ENCODE data around the gene NADK2.

The NADK2 gene

GRCh38 chr5:36222620-36223019, 19.1 kb downstream of the NADK2 start:
- no peaks in the 10 kb centered on the region for H3K27me3 ChIP-seq (ENCODE audit: insufficient read depth, poor library complexity, severe bottlenecking)
- no peak overlapping the region for H3K4me3 ChIP-seq (replicated peaks; ENCODE audit: insufficient read depth, low read length)
- TF ChIP-seq POLR2AphosphoS5 (IDR thresholded peaks at IDR 0.05; ENCODE audit: low read depth), result no peak
- no peak for TF ChIP-seq GABPA (IDR thresholded peaks at IDR 0.05; ENCODE audit: low read depth)
- TF ChIP-seq CTCF (IDR thresholded peaks at IDR 0.05; ENCODE audit: insufficient read depth, low read length), result no peak
- no peak for TF ChIP-seq SPI1 (IDR thresholded peaks at IDR 0.05; ENCODE audit: borderline replicate concordance, low read depth)
- TF ChIP-seq REST (IDR thresholded peaks at IDR 0.05; ENCODE audit: insufficient replicate concordance, low read depth), result no peak
- no peak for DNase-seq (ENCODE audit: low read depth in 1 of 2, low spot score in 1 of 2)
- no peak overlapping the region for H3K27ac ChIP-seq (replicated peaks)

DNA sequence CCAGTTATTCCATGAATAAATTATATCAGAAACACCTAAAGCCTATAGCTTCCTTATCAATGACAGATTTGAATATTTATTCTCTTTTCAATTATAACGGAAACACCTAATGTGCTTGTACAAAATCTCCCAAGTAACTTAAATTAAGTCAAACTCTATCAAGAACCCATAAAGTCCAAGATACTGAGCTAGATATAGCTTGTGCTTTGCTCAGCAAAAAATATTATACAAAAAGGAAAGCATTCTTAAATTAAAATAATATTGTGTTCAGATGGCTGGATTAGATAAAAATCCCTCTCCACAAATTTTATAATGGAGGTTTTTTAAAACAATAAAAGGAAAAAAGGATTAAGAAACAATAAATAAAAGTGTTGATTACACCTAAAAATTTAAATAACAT, 23.7 kb downstream of the NADK2 start:
- DNase-seq (ENCODE audit: low read depth in 1 of 2, low spot score in 1 of 2), result no peak
- Histone ChIP-seq H3K27me3 (ENCODE audit: insufficient read depth, poor library complexity, severe bottlenecking) (no peaks in the 10 kb centered on the region), H3K4me3 (replicated peaks; ENCODE audit: insufficient read depth, low read length) (no peak overlapping the region), H3K27ac (replicated peaks) (no peak overlapping the region)
- no peak for TF ChIP-seq CTCF (IDR thresholded peaks at IDR 0.05; ENCODE audit: insufficient read depth, low read length)
- no peak for TF ChIP-seq POLR2AphosphoS5 (IDR thresholded peaks at IDR 0.05; ENCODE audit: low read depth)
- no peak for TF ChIP-seq REST (IDR thresholded peaks at IDR 0.05; ENCODE audit: insufficient replicate concordance, low read depth)
- TF ChIP-seq SPI1 (IDR thresholded peaks at IDR 0.05; ENCODE audit: borderline replicate concordance, low read depth), result no peak

GRCh38 chr5:36217567-36217966, 24.2 kb downstream of the NADK2 start:
- DNase-seq (ENCODE audit: low read depth in 1 of 2, low spot score in 1 of 2), result no peak

More at GRCh38 chr5:36217567-36217966, 24.2 kb downstream of the NADK2 start:
- TF ChIP-seq GABPA (IDR thresholded peaks at IDR 0.05; ENCODE audit: low read depth), result no peak
- no peak for TF ChIP-seq POLR2AphosphoS5 (IDR thresholded peaks at IDR 0.05; ENCODE audit: low read depth)
- TF ChIP-seq SPI1 (IDR thresholded peaks at IDR 0.05; ENCODE audit: borderline replicate concordance, low read depth), result no peak
- TF ChIP-seq REST (IDR thresholded peaks at IDR 0.05; ENCODE audit: insufficient replicate concordance, low read depth), result no peak
- TF ChIP-seq CTCF (IDR thresholded peaks at IDR 0.05; ENCODE audit: insufficient read depth, low read length), result no peak
- Histone ChIP-seq H3K27me3 (ENCODE audit: insufficient read depth, poor library complexity, severe bottlenecking) (no peaks in the 10 kb centered on the region), H3K4me3 (replicated peaks; ENCODE audit: insufficient read depth, low read length) (no peak overlapping the region), H3K27ac (replicated peaks) (no peak overlapping the region)

Measured in HL-60 (cell line).